RWPE2 (cell line): ENCODE results near the gene TYW1.
A peak's percentile ranks its signal among the peaks of the same experiment; 100 is the strongest.
"Not testable (repeated sequence)": the region's sequence is repeated elsewhere in the genome, so short reads cannot be mapped to it uniquely, and the experiment has no call there.

Experiments
- ATAC-seq: fragments of 200-7000 bp; cut with Tn5 transposase; 3 replicates; pipeline ENCODE4 v1.9.1; 2021; ENCODE audit warnings: low read depth
- DNase-seq: peaks from one replicate; pipeline ENCODE4 v3.0.0-alpha.2; 2020; ENCODE audit warnings: low spot score
- H3K27ac ChIP-seq: fragments of 450-650 bp; 2 replicates; pipeline ENCODE4 v1.5.1; 2017; ENCODE audit warnings: mild to moderate bottlenecking; ENCODE audit not compliant: poor library complexity, severe bottlenecking
- H3K27me3 ChIP-seq: fragments of 250-450 bp; sonication (Bioruptor Pico); 2 replicates; pipeline ENCODE4 v1.5.1; 2021; ENCODE audit warnings: mild to moderate bottlenecking, moderate library complexity; ENCODE audit not compliant: insufficient read depth, poor library complexity, severe bottlenecking
- H3K36me3 ChIP-seq: fragments of 250-450 bp; sonication (Bioruptor Pico); 2 replicates; pipeline ENCODE4 v1.5.1; 2020; ENCODE audit warnings: low read depth, mild to moderate bottlenecking, moderate library complexity
- H3K4me1 ChIP-seq: fragments of 250-450 bp; sonication (Bioruptor Pico); 2 replicates; pipeline ENCODE4 v1.5.1; 2021; ENCODE audit warnings: mild to moderate bottlenecking, moderate library complexity; ENCODE audit not compliant: insufficient read depth, poor library complexity, severe bottlenecking
- H3K4me3 ChIP-seq: fragments of 250-450 bp; sonication (Bioruptor Pico); 2 replicates; pipeline ENCODE4 v1.5.1; 2021; ENCODE audit warnings: mild to moderate bottlenecking, moderate library complexity; ENCODE audit not compliant: severe bottlenecking
- H3K9me3 ChIP-seq: fragments of 250-450 bp; sonication (Bioruptor Pico); 2 replicates; pipeline ENCODE4 v1.5.1; 2021; ENCODE audit warnings: mild to moderate bottlenecking, moderate library complexity; ENCODE audit not compliant: severe bottlenecking
- TF ChIP-seq, protein P1 (sequence below): fragments of 450-650 bp; IDR thresholded peaks from one replicate; pipeline ENCODE4 v1.5.1; 2017; ENCODE audit warnings: mild to moderate bottlenecking, moderate library complexity; ENCODE audit not compliant: poor library complexity, severe bottlenecking

TYW1 gene

DNA sequence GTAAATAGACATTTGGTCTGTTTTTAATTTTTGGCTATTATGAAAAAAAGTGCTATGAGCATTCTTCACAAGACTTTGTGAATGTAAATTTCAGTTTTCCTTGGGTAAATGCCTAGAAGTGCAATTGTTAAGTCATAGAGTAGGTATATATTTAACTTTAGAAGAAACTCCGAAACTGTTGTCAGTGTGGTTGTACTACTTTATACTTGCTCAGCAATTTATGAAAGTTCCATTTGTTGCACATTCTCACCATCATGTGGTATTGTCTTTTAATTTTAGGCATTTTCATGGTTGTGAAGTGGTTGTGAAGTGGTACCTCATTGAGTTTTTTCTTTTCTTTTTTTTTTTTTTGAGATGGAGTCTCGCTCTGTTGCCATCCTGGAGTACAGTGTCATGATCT lies 60.0 kb downstream of the TYW1 start:
- Histone ChIP-seq H3K4me1 (no peaks in the 10 kb centered on the region), H3K27ac (no peak overlapping the region), H3K27me3 (no peaks in the 10 kb centered on the region), H3K36me3 (peaks cover 2% of the 10 kb centered on the region; the same call in 1 of the 2 replicates), H3K9me3 (no peaks in the 10 kb centered on the region), H3K4me3 (no peak overlapping the region)
- no peak for DNase-seq
- no peak for ATAC-seq
- TF ChIP-seq, protein P1, sequence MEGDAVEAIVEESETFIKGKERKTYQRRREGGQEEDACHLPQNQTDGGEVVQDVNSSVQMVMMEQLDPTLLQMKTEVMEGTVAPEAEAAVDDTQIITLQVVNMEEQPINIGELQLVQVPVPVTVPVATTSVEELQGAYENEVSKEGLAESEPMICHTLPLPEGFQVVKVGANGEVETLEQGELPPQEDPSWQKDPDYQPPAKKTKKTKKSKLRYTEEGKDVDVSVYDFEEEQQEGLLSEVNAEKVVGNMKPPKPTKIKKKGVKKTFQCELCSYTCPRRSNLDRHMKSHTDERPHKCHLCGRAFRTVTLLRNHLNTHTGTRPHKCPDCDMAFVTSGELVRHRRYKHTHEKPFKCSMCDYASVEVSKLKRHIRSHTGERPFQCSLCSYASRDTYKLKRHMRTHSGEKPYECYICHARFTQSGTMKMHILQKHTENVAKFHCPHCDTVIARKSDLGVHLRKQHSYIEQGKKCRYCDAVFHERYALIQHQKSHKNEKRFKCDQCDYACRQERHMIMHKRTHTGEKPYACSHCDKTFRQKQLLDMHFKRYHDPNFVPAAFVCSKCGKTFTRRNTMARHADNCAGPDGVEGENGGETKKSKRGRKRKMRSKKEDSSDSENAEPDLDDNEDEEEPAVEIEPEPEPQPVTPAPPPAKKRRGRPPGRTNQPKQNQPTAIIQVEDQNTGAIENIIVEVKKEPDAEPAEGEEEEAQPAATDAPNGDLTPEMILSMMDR, result no peak

GRCh38 chr7:67061321-67061720 lies 64.7 kb downstream of the TYW1 start:
- ATAC-seq, H3K4me3 ChIP-seq, H3K27ac ChIP-seq, H3K36me3 ChIP-seq, H3K27me3 ChIP-seq, DNase-seq, H3K9me3 ChIP-seq, H3K4me1 ChIP-seq: not testable (repeated sequence)

DNA sequence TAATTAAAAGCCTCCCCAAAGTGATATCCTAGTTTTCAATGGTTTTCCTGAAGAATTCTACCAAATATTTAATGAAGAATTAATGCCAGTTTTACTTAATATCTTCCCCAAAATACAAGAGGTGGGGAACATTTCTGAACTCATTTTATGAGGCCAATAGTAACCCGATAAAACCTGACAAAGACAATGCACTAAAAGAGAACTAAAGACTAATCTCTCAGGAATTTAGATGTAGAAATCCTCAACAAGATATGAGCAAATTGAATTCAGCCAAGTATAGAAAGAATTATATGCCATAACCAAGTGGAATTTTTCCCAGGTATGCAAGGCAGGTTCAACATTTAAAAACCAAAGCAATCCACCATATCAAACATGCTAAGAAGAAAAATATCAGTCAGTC lies 66.2 kb downstream of the TYW1 start:
- H3K4me1 ChIP-seq, H3K27me3 ChIP-seq, H3K9me3 ChIP-seq, H3K4me3 ChIP-seq, H3K36me3 ChIP-seq, DNase-seq: not testable (repeated sequence)
- H3K27ac ChIP-seq, result peak overlapping the region; percentile 14
- peak; percentile 78 for ATAC-seq

DNA sequence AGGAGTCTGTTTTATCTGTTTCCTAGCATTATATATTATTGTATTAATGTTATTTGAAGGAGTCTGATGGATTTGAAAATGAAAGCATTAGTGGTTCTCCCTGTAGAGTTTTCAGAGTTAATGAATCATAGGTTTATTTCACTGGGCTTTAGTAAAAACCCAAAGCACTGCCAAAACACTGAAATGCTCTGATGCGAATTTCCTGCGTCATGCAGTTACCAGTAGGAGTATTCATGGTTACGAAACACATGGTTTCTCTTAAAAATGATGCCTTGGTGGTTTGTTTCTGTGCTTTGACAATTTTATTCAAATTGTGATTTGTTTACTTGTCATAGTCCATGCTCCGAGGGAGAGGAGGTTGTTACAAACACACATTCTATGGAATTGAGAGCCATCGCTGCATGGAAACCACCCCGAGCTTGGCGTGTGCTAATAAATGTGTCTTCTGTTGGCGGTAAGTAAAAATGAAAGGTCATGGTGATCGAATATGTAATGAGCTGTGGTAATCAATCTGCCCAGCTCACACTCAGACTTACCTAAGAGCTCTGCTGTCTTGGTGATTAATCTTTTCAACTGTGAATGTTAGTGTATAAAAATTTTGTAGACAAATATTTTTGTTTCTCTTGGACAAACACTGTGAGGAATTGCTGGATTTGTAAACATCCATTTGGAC lies 70.5 kb downstream of the TYW1 start:
- H3K27me3 ChIP-seq, H3K4me3 ChIP-seq, ATAC-seq, H3K36me3 ChIP-seq, H3K4me1 ChIP-seq, DNase-seq, H3K27ac ChIP-seq, H3K9me3 ChIP-seq: not testable (repeated sequence)

- H3K9me3 ChIP-seq, result peaks cover 11% of the 10 kb centered on the region
These were observed 79.5 kb downstream of the TYW1 start for GRCh38 chr7:67076120-67076519.

GRCh38 chr7:67082880-67083279 lies 86.2 kb downstream of the TYW1 start:
- DNase-seq, H3K27ac ChIP-seq, H3K36me3 ChIP-seq, ATAC-seq, H3K9me3 ChIP-seq, H3K4me1 ChIP-seq, H3K27me3 ChIP-seq, H3K4me3 ChIP-seq: not testable (repeated sequence)

More at GRCh38 chr7:67076120-67076519, 79.5 kb downstream of the TYW1 start:
- not testable (repeated sequence) for DNase-seq, H3K4me1 ChIP-seq, H3K27ac ChIP-seq, H3K27me3 ChIP-seq, H3K4me3 ChIP-seq, ATAC-seq
- peaks cover 10% of the 10 kb centered on the region; the same call in 1 of the 2 replicates for H3K36me3 ChIP-seq

- DNase-seq, H3K36me3 ChIP-seq, H3K4me3 ChIP-seq, H3K9me3 ChIP-seq, H3K27me3 ChIP-seq, ATAC-seq, H3K4me1 ChIP-seq, H3K27ac ChIP-seq: not testable (repeated sequence)
These were observed 92.6 kb downstream of the TYW1 start for GRCh38 chr7:67089261-67089660.

- not testable (repeated sequence) for DNase-seq, H3K27ac ChIP-seq, H3K4me1 ChIP-seq, H3K27me3 ChIP-seq, H3K9me3 ChIP-seq, H3K4me3 ChIP-seq, ATAC-seq, H3K36me3 ChIP-seq
These were observed 94.4 kb downstream of the TYW1 start for GRCh38 chr7:67091053-67091452.

DNA sequence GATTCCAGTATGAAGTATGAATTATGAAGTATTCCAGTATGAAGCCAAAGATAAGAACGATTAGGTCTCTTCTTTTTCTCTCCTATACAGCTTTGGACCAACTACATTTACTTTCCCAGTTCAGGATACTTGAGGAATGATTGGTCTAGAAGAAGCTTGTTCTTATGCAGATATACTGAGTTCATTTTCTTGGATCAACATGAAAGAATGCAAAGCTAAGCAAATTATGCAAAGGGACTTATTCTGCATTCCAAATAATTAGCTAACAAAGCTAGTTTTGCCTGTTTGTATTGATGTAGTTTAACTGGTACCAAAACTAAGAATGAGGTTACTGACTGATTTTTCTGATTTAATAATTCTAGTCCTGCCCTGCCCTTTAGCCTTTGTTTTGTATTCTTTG lies 101.4 kb downstream of the TYW1 start:
- H3K36me3 ChIP-seq, H3K4me3 ChIP-seq, H3K4me1 ChIP-seq, H3K9me3 ChIP-seq, H3K27ac ChIP-seq, ATAC-seq, H3K27me3 ChIP-seq, DNase-seq: not testable (repeated sequence)

DNA sequence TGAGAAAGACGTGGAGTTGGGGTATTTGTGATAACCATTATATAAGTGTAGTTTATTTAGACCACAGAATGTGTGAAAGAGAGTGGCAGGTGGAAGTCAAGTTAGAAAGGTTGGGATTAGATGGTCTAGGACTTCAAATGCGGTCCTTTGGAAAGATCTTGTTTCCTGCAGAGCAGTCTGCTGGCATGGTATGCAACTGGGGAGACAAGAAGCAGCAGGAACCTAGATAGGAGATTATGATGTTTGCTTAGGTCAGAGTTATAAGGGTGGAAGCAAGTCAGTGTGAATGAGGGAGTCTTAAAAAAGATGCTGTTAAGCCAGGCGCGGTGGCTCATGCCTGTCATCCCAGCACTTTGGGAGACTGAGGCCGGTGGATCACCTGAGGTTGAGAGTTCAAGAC lies 102.8 kb downstream of the TYW1 start:
- not testable (repeated sequence) for DNase-seq, H3K27me3 ChIP-seq, H3K4me1 ChIP-seq

GRCh38 chr7:67100038-67100437 lies 103.4 kb downstream of the TYW1 start:
- H3K36me3 ChIP-seq, ATAC-seq: not testable (repeated sequence)

More for the DNA sequence above, 102.8 kb downstream of the TYW1 start:
- not testable (repeated sequence) for H3K4me3 ChIP-seq, ATAC-seq, H3K9me3 ChIP-seq, H3K27ac ChIP-seq, H3K36me3 ChIP-seq

More at GRCh38 chr7:67100038-67100437, 103.4 kb downstream of the TYW1 start:
- not testable (repeated sequence) for H3K9me3 ChIP-seq, H3K4me1 ChIP-seq, DNase-seq, H3K27me3 ChIP-seq, H3K27ac ChIP-seq, H3K4me3 ChIP-seq
